Activated CD4-positive, alpha-beta T cell treated with anti-CD3 and anti-CD28 coated beads for 24 hours (primary cell): ENCODE measurements around the gene PRR36.
A peak's percentile ranks its signal among the peaks of the same experiment; 100 is the strongest.
"Not testable (repeated sequence)": the region's sequence is repeated elsewhere in the genome, so short reads cannot be mapped to it uniquely, and the experiment has no call there.

ENCODE experiments used
- DNase-seq, 2 donors: peaks; one replicate each; pipeline ENCODE4 v3.0.0-alpha.2; 2020; ENCODE audit warnings: low read depth in 2 of 2

PRR36 gene

DNA sequence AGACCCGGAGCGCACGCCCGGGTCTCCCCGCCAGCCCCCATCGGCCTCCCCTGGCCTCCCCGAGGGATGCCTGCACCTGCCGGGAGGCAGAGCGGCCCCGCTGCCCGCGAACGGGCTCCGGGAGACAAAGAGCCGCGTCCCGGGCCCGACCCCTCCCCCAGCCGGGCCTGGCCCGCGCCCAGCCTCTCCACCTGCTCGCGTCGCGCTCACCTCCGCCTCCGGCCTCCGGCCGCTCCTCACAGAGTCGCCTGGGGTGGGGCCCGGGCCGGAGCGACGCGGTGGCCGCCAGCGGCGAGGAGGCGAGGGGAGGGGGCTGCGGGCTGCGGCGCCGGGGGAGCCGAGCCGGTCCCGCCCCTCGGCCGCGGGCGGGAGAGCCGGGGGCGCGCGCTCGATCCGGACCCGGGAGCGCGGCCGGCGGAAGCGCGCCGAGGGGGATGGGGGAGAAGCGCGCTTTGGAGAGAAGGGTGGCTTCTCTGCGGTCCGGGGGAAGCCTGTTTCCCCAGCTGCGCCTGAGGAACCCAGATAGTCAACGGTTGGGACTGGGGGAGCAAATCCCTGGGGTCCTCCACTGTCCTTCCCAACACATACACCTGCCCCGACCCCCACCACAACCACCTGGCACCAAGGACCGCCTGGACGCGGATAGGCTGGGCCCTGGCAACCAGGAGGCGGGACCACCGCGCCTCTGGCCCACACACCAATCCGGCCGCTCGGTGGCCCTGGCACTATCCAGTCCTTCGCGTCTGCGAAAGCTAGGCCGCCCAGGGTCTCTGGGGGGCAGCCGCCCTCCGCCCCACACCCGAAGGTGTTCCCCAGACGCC lies at the start of gene PRR36:
TSS of gene PRR36 (minus strand) at position 315 of the 821 bp plus-strand sequence. CDS start 701 bp downstream, outside the sequence.
- no peak for DNase-seq

DNA sequence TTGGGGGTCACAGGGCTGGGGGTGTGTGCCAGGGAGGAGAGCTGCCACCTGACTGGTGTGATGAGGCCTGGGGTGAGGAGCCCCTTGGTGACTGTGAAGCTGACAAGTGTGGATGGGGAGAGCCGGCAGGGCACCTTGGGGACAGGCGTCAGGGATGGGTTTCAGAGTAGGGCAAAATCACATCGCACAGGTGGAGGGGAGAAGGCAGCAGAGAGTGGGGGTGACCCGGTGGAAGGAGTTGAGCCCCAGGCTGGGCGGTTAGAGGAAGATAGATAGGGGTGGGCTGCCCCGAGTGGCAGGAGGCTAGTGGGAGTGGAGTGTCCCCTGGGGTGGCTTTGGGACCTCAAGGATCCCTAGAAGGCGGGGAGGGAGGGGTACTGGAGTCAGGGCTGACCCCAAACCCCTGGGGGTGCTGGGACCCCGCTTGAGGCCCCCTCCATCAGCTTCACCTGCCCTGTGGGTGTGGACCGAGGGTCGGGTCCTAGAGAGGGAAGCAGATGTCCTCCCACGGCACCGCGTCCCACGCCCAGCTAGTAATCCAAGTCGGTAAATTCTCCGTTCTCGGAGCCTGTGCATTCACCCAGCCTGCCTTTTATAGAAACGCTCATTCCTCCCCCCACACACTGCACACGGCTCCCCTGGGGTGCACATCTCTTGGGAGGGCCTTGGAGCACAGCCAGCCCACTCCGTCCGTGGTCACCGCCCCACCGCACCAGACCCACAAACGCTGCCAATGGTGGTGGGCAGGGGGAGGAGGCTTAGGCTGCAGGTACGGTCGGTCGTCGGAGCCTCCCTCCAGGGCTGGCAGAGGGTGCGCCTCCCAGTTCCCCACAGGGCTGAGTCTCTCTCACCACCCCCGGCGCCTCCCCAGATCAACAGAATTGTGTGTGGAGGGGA lies 49.4 kb upstream of the PRR36 start:
- DNase-seq = no peak

DNA sequence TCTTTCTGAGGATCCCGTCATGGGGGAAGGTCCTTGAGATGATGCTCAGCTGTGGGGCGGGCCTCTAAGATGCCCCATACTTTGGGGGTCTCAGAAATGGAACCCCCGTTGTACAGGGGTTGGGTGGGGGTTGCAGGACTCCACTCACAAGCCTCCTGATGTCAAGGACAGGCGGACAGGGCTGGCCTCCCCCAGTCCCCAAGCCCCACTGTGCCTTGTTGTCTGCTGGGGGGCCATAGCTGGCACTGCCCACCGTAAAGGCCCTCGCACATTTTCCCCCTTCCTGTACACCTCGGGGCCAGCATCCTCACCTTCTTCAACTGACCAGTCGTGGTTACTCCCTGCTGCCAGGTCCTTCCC lies 48.6 kb upstream of the PRR36 start:
- no peak for DNase-seq

DNA sequence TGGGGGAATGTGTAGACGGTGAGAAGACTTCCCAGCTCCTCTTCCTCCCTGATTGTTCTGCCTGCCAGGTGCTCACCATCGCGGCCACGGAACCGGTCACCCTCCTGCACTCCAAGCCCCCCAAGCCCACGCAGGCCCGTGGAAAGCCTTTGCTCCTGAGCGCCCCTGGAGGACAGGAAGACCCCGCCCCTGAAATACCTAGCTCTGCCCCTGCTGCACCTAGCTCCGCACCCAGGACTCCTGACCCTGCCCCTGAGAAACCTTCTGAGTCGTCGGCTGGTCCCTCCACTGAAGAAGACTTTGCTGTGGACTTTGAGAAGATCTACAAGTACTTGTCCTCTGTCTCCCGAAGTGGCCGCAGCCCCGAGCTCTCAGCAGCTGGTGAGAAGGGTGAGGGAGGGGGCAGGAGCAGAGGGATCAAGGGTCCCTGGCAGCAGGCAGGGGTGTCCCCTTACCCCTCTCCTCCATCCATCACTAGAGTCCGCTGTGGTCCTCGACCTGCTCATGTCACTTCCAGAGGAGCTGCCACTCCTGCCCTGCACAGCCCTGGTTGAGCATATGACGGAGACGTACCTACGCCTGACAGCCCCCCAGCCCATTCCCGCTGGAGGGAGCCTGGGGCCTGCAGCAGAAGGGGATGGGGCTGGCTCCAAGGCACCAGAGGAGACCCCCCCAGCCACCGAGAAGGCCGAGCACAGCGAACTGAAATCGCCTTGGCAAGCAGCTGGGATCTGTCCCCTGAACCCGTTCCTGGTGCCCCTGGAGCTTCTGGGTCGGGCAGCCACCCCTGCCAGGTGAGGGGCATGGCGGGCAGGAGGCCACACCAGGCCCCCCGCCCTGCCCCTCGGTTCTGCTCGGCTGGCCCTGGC lies 48.0 kb upstream of the PRR36 start:
- no peak for DNase-seq

DNA sequence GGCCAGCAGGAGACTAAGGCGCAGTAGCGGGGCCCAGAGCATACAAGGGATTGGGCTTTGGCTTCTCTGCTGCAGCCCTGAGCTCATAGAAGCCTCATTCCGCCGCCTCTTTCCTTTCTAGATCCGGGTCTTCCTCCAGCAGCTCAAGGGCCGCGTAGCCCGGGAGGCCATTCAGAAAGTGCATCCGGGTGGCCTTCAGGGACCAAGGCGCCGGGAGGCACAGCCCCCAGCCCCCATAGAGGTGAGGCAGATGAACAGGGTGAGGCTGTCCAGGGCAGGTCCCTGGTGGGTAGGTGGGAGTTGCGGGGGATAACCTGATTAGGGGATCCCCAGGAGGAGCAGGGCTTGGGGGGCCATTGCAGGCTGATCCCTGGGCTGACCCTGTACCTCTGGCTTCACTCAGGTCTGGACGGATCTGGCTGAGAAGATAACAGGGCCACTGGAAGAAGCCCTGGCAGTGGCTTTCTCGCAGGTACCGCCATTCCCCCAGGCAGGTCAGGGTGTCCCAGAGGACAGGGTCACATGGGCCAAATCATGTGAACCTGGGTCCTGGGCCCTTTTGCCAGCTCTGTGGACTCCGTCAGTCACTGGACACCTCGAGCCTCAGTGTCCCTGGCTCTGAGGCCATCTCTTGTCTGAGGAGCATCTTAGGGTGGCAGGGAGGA lies 47.2 kb upstream of the PRR36 start:
- no peak for DNase-seq

DNA sequence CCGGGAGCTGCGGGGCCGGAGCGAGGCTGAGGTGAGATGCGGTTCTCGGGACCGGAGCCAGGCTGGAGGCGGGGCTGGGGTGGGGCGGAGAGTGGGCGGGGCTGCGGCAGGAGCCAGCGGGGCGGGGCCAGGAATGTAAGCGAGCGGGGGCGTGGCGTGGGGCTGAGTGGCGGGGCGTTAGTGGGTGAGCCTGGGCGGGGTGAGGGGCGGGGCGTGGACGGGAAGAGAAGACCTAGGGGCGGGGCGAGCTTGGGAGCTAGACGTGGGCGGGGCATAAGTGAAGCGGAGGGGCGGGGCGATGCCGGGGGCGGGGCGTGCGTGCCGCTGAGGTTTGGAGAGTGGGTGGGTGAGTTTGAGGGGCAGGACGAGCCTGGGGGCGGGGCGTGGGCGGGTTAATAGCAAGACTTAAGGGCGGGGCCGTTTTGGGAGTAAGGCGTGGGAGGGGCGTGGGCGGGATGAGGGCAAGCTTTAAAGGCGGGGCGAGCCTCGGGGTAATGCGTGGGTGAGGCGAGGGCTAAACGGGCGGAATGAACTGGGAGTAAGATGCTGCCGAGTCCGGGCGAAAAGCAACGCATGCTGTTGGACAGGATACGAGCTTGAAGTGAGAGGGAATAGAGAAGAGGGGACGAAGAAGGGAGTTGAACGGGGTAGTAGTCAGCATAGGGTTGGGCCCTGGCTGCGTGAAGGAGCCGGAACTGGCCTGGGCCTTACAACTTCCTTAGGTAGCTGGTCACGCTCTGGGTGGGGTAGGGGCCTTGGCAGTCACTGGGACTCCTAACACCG lies 46.5 kb upstream of the PRR36 start:
- DNase-seq = peak; percentile 100

DNA sequence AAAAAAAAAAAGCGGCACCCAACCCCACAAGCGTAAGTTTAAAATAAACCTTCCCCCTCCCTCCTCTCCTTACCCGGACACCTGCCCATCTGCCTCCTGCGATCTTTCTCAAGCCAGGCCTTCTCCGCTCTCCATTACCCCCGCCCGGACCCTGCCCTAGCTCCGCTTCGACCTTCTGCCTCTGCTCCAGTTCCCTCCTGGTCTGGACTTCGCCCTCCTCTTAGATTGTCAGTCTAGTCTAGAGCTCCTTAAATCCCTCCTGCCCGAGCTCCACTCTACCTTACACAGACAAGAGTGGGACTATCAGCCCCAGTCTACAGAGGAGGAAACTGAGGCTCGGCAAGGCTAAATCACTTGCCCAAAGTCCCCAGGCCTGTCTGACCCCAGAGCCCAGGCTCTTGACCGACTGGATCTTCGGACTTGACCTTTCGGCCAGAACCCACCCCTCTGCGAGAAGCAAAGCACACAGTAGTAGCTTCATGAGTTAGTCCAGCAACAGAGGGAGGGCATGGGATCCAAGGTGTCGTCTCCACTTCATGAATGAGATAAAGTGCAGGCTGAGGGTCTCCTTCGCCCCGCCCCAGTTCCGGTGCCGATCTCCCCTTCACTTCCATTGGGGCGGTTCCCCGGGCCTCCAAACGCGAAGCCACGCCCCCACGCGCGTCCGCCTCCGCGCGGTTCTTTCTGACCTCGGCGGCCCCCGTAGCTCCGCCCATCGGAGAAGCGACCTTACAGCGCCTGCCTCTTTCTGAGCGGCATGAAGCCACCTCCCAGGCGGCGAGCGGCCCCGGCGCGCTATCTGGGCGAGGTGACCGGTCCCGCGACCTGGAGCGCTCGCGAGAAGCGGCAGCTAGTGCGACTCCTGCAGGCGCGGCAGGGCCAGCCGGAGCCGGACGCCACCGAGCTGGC lies 45.7 kb upstream of the PRR36 start, which contains the start of gene SNAPC2:
TSS of gene SNAPC2 (plus strand) at position 729 of the 909 bp plus-strand sequence. CDS start at position 758, 29 bp downstream.
- peak; percentile 92 to 96 for DNase-seq

DNA sequence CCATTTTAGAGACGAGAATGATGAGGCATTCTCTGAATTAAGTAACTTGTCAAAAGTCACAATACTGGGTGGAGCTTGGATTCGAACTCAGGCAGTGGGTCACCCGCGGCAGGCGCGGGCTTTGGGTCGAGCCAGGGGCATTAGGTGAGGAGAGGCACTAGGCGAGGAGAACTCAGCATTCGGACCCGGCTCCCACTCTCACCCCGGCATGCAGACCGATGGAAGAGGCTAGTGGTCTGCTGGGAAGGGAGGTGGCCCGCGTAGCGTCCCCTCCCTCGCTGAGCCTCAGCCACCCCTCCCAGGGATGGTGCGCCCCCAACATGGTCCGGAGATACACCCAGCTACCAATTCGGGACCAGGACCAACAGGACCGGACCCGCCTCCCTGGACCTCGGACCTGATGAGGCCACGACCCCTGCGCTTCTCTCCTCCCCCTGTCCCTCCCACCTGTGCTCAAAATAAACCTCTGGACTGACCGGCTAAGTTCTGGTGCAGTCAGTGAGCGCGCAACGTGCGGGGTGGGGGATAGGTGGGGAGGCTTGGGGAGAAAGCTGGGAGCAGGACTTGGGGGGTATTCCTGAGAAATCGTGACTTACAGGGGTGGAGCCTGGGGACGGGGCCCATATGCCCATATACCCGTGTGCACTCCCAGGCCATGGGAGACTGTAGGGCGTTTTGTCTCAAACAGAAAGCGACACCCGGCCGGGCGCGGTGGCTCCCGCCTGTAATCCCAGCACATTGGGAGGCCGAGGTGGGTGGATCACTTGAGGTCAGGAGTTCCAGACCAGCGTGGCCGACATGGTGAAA lies 44.6 kb upstream of the PRR36 start:
- no peak for DNase-seq

DNA sequence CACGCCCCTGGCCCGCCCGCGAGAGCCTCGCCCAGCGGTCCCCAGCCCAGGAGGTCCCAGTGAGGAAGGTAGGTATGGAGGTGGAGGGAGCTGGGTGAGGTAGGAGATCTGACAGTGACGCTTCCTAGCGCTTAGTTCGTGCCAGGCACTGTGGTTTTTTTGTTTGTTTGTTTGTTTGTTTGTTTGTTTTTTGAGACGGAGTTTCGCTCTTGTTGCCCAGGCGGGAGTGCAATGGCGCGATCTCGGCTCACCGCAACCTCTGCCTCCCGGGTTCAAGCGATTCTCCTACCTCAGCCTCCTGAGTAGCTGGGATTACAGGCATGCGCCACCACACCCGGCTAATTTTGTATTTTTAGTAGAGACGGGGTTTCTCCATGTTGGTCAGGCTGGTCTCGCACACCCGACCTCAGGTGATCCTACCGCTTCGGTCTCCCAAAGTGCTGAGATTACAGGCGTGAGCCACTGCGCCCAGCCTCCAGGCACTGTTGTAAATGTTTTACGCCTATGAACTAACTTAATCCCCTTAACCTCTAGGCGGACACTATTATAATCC lies 43.9 kb upstream of the PRR36 start:
- DNase-seq = not testable (repeated sequence)

DNA sequence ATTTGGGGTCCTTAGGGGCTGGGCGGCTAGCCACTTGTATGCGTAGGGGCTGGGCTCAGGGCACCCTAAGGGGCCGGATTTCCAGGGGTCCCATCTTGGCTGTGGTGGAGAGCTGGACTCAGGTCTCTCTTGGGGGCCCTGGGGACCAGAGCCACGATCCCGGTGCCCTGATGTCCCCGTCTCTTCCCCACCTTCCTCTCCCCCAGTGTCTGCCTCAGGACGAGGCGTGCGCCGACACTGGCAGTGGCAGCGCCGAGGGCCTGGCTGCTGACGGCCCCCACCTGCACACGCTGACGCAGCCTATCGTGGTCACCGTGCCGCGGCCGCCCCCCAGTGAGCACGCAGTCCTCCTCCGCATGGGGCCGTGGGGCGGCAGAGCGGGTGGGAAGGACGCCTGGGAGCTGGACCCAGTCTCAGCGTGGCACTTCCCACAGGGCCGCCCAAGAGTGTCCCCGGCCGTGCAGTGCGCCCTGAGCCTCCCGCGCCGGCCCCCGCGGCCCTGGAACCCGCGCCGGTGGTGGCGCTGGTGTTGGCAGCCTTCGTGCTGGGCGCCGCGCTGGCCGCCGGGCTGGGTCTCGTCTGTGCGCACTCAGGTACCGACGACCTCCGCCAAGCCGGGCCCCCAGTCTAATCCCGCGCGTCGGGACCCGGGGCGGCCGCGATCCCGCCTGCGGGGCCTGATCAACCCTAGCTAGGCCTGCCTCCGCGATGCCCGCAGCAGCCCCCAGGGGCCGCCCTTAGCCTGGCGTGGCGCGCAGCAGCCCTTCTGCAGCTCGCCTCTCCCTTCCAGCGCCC lies 43.3 kb upstream of the PRR36 start:
- no peak for DNase-seq

DNA sequence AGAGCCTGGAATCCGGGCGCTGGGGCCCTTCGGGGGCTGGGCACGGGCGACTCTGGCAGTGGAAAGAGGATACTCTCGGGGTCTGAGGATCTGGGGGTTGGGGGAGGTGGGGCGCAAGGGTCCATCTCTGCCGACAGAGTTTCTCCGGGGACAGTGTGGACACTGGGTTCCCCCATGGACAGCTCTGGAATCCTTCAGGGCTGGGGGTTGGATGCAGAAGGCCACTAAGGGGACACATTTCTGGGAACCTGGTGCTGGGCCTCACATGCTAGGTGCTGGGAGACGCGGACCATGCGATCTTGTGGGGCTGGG lies 42.7 kb upstream of the PRR36 start:
- no peak for DNase-seq

DNA sequence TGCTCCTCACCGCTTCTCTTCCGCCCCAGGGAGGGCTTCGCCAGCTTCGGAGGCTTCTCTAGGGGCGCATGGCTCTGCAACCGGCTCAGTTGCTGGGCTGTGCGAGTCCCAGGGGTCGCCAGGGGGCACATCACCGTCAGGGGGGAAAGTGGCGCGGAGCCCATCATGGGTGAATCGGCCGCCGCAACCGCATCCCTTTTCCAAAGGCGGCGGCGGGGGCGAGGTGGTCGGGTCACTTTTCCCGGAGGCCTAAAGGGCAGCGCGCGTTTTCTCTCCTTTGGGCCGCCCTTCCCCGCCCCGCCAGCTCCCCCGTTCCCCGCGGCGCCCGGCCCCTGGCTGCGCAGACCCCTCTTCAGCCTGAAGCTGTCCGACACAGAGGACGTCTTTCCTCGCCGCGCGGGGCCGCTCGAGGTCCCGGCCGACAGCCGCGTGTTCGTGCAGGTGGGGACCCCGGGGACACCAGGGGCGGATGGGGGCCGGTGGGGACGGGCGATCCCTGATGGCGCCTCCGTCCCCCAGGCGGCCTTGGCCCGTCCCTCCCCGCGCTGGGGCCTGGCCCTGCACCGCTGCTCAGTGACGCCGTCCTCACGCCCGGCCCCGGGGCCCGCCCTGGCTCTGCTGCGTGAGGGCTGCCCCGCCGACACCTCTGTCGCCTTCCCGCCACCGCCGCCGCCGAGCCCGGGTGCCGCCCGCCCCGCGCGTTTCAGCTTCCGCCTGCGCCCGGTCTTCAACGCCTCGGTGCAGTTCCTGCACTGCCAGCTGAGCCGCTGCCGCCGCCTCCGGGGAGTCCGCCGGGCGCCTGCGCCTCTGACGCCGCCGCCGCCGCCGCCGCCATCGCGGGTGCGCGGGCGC lies 42.1 kb upstream of the PRR36 start:
- peak in 1 of 2 donors; percentile 36 for DNase-seq

DNA sequence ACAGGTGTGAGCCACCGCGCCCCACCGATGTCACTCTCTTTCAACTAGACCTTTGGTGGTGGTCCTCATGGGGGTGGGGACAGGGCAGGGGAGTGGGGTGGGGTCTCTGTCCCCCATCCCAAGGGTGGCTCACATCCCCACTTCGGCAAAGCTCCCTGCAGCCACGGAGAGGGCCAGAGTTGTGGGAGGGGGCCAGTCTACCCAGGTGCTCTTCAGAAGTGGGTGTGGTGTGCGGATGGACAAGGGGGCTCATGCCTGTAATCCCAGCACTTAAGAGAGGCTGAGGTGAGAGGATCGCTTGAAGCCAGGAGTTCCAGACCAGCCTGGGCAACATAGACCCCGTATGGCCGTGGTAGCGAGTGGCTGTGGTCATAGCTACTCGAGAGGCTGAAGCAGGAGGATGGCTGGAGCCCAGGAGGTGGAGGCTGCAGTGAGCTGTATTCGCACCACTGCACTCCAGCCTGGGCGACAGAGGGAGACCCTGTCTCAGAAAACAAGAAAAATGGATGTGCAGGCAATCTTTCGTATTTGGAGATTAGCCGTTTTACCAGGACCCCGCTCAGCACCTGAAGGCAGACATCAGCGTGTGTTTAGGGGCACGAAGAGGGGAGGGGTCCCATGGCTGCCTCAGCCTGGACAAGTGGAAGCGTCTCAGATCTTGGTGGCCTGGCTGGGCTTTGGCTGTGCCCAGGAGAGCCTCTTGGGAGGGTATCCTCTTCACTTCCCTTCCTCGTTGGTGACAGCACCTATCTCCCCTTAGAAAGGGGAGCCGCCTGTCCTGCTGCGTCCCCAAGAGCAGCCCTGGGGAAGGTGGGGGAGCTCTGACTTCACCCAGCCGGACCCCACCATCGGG lies 41.3 kb upstream of the PRR36 start:
- no peak for DNase-seq

DNA sequence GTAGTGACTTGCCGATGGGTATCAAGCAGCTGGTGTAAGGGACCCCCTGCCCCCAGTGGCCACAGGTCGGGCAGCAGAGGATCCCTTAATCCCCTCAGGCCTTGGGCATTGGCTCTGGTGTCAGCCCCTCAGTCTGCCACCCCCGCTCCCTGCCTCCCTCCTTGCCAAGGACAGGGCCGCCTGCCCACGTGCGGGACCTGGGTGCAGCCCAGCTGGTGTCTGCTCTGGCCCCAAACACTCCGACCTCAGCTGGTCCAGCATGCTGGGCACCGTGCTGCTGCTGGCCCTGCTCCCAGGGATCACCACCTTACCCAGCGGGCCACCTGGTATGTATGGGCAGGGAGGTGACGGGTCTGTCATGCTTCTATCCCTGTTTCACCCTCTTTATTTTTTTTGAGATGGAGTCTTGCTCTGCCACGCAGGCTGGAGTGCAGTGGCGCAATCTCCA lies 40.4 kb upstream of the PRR36 start, which contains the start of gene TGFBR3L:
TSS of gene TGFBR3L (plus strand) at position 233 of the 448 bp plus-strand sequence.
- DNase-seq = no peak

DNA sequence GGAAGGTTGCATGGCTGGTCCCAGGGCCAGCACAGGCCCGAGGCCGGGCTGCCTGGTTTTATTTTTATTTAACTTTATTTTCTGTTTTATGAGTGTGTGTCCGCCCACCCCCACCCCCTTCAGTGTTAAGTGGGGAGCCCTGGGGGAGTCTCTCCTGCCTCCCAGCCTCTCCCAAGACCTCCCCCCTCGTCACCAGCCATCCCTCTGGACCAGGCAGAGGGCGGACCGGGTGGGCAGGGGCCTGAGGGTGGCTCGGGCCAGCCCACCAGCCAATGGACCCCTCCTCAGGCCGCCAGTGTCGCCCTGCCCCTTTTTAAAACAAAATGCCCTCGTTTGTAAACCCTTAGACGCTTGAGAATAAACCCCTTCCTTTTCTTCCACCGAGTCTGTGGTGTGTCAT lies 39.9 kb upstream of the PRR36 start:
- no peak for DNase-seq
